ENCODE measurements around the gene APBB1.

Gene APBB1

GRCh38 chr11:6419009-6419631, at the start of gene APBB1:
APBB1 (minus strand) TSS chr11:6419094; CDS start chr11:6411347, 7,747 bp downstream.
- H3K4me3 ChIP-seq (ENCODE audit: low read length), result peak within 1 kb of the TSS; percentile 88
- no peak for TF ChIP-seq ZNF274 (IDR thresholded peaks at IDR 0.05; ENCODE audit: low read depth, low read length)

- H3K4me3 ChIP-seq (ENCODE audit: low read length), result no peak overlapping the region
- no peak for TF ChIP-seq ZNF274 (IDR thresholded peaks at IDR 0.05; ENCODE audit: low read depth, low read length)
Observed at GRCh38 chr11:6459099-6459450, 40.2 kb upstream of the APBB1 start.

GRCh38 chr11:6458352-6459098, 39.6 kb upstream of the APBB1 start:
- no peak overlapping the region for H3K4me3 ChIP-seq (ENCODE audit: low read length)
- no peak for TF ChIP-seq ZNF274 (IDR thresholded peaks at IDR 0.05; ENCODE audit: low read depth, low read length)

- no peak for TF ChIP-seq ZNF274 (IDR thresholded peaks at IDR 0.05; ENCODE audit: low read depth, low read length)
- no peak overlapping the region for H3K4me3 ChIP-seq (ENCODE audit: low read length)
Observed at GRCh38 chr11:6457581-6458320, 38.9 kb upstream of the APBB1 start.

- TF ChIP-seq ZNF274 (IDR thresholded peaks at IDR 0.05; ENCODE audit: low read depth, low read length), result no peak
- H3K4me3 ChIP-seq (ENCODE audit: low read length), result no peak overlapping the region
Observed at GRCh38 chr11:6456361-6457073, 37.6 kb upstream of the APBB1 start.

GRCh38 chr11:6455070-6455469, 36.2 kb upstream of the APBB1 start:
- TF ChIP-seq ZNF274 (IDR thresholded peaks at IDR 0.05; ENCODE audit: low read depth, low read length), result no peak
- no peak overlapping the region for H3K4me3 ChIP-seq (ENCODE audit: low read length)

GRCh38 chr11:6453152-6453551, 34.3 kb upstream of the APBB1 start:
- no peak overlapping the region for H3K4me3 ChIP-seq (ENCODE audit: low read length)
- TF ChIP-seq ZNF274 (IDR thresholded peaks at IDR 0.05; ENCODE audit: low read depth, low read length), result no peak

- H3K4me3 ChIP-seq (ENCODE audit: low read length), result no peak overlapping the region
- no peak for TF ChIP-seq ZNF274 (IDR thresholded peaks at IDR 0.05; ENCODE audit: low read depth, low read length)
Observed at GRCh38 chr11:6452219-6452618, 33.3 kb upstream of the APBB1 start.

GRCh38 chr11:6448574-6448973, 29.7 kb upstream of the APBB1 start:
- H3K4me3 ChIP-seq (ENCODE audit: low read length), result no peak overlapping the region
- no peak for TF ChIP-seq ZNF274 (IDR thresholded peaks at IDR 0.05; ENCODE audit: low read depth, low read length)

- H3K4me3 ChIP-seq (ENCODE audit: low read length), result no peak overlapping the region
- no peak for TF ChIP-seq ZNF274 (IDR thresholded peaks at IDR 0.05; ENCODE audit: low read depth, low read length)
Observed at GRCh38 chr11:6443269-6444003, 24.5 kb upstream of the APBB1 start.

- TF ChIP-seq ZNF274 (IDR thresholded peaks at IDR 0.05; ENCODE audit: low read depth, low read length), result no peak
Observed at GRCh38 chr11:6442441-6442840, 23.5 kb upstream of the APBB1 start.

GRCh38 chr11:6440906-6441358, 22.0 kb upstream of the APBB1 start, which contains the start of gene HPX:
HPX (minus strand) TSS chr11:6440987; CDS start chr11:6440963, 24 bp downstream.
- H3K4me3 ChIP-seq (ENCODE audit: low read length), result no peak within 1 kb of the TSS
- TF ChIP-seq ZNF274 (IDR thresholded peaks at IDR 0.05; ENCODE audit: low read depth, low read length), result no peak

More at GRCh38 chr11:6442441-6442840, 23.5 kb upstream of the APBB1 start:
- no peak overlapping the region for H3K4me3 ChIP-seq (ENCODE audit: low read length)

- H3K4me3 ChIP-seq (ENCODE audit: low read length), result no peak overlapping the region
- TF ChIP-seq ZNF274 (IDR thresholded peaks at IDR 0.05; ENCODE audit: low read depth, low read length), result no peak
Observed at GRCh38 chr11:6438979-6439571, 20.2 kb upstream of the APBB1 start.
